Measurements from ENCODE around the gene SPACDR.
"Not testable (repeated sequence)": the region's sequence is repeated elsewhere in the genome, so short reads cannot be mapped to it uniquely, and the experiment has no call there.

SPACDR gene

GRCh38 chr7:100444311-100445278 is 19.5 kb downstream of the SPACDR start:
- TF ChIP-seq, protein P1, sequence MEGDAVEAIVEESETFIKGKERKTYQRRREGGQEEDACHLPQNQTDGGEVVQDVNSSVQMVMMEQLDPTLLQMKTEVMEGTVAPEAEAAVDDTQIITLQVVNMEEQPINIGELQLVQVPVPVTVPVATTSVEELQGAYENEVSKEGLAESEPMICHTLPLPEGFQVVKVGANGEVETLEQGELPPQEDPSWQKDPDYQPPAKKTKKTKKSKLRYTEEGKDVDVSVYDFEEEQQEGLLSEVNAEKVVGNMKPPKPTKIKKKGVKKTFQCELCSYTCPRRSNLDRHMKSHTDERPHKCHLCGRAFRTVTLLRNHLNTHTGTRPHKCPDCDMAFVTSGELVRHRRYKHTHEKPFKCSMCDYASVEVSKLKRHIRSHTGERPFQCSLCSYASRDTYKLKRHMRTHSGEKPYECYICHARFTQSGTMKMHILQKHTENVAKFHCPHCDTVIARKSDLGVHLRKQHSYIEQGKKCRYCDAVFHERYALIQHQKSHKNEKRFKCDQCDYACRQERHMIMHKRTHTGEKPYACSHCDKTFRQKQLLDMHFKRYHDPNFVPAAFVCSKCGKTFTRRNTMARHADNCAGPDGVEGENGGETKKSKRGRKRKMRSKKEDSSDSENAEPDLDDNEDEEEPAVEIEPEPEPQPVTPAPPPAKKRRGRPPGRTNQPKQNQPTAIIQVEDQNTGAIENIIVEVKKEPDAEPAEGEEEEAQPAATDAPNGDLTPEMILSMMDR (IDR thresholded peaks at IDR 0.05; ENCODE audit: borderline replicate concordance, insufficient read depth, low read depth, low read length), result no peak
- H3K4me3 ChIP-seq (ENCODE audit: low read depth, low read length), result no peak overlapping the region

DNA sequence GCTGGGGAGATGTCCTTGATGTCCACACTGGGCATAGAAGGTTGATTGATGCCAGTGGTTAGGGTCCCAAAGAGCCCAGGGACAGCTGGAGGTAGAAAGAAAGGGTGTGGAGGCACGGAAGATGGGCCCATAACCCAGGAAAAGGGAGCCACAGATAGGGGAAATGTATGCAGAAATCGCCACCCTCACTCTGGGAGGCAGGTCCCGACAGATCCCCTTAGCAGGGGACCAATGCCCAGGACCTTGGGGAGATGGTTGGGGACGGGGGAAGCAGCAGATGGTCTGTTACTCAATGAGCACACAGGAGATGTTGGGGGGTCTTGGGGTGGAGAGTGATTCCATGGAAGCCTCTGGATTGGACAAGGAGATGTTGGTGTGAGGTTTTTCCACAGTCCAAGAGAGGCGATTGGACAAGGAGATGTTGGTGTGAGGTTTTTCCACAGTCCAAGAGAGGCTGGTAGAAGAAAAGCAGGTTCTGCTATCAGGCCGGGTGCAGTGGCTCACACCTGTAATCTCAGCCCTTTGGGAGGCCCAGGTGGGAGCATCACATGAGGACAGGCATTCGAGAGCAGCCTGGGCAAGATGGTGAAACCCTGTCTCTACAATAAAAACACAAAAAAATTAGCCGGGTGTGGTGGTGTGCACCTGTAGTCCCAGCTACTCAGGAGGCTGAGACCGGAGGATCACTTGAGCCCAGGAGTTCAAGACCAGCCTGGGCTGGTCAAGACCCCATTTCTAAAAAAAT is 20.8 kb downstream of the SPACDR start:
- no peak overlapping the region for H3K4me3 ChIP-seq (ENCODE audit: low read depth, low read length)
- TF ChIP-seq, protein P1 (IDR thresholded peaks at IDR 0.05; ENCODE audit: borderline replicate concordance, insufficient read depth, low read depth, low read length), result no peak

DNA sequence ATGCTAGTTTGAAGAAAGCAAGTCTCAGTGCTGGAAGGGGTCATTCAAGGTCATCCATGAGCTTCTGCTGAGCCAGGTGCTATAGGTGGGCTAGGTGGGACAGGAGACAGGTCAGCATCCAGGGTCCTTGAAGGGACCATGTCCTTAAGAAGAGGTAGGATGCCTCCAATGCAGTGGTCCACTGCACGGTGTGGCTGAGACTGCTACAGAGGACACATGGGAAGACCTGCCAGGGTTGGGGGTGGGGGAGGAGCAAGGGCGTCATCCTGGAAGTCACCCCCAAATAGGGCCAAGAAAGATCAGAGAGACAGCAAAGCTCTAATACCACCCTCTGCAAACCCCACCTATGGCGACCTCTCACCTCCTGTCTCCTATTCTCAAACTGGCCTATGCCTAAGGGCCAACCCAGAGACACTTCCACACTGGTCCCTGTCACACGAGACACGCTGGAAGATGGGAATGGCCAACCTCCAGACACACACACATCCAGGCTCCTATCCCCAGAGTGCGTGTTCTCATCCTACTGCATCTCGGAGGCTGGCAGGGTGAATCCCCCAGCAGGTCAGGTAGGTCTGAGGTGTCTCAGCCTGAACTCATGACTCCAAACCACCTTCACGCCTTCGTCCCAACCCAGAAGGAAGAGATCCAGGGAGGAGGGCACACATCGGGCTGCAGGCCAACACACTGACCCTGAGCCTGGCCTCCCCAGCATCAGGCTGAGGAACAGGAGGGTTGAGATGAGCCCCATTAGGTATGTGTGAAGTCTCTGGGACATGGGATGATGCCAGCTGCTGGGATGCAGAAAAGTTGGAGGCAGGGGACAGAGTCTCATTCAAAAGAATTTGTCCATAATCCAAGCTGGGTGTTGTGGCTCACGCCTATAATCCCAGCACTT is 22.2 kb downstream of the SPACDR start:
- no peak overlapping the region for H3K4me3 ChIP-seq (ENCODE audit: low read depth, low read length)
- TF ChIP-seq, protein P1 (IDR thresholded peaks at IDR 0.05; ENCODE audit: borderline replicate concordance, insufficient read depth, low read depth, low read length), result no peak

GRCh38 chr7:100439244-100439643 is 24.8 kb downstream of the SPACDR start:
- H3K4me3 ChIP-seq (ENCODE audit: low read depth, low read length), result not testable (repeated sequence)

DNA sequence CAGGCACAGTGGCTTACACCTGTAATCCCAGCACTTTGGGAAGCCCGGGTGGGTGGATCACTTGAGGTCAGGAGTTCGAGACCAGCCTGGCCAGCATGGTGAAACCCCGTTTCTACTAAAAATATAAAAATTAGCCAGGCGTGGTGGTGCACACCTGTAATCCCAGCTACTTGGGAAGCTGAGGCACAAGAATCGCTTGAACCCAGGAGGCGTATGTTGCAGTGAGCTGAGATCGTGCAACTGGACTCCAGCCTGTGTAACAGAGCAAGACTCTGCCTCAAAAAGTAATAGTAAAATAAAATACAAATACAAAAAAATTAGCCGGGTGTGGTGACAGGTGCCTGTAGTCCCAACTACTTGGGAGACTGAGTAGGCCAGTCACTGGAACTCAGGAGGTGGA is 25.3 kb downstream of the SPACDR start:
- H3K4me3 ChIP-seq (ENCODE audit: low read depth, low read length), result not testable (repeated sequence)

DNA sequence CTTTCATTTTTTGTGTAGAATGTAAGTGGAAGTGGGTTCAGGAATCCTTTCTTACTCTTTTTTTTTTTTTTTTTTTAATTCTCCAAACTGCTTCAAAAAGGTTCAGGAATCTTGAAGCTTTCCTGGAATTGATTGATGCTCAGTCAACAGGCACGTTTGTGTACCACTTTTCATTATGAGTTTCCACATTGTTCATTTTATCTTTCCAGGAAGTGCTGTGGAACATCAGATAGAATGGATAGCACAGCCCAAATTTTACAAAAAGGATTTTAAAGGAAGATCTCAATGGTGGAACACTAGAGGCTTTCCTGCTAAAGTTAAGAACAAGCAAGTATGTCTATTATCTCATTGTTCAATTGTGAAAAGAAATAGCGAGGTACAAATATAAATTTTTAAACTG is 25.9 kb downstream of the SPACDR start:
- no peak overlapping the region for H3K4me3 ChIP-seq (ENCODE audit: low read depth, low read length)
- TF ChIP-seq, protein P1 (IDR thresholded peaks at IDR 0.05; ENCODE audit: borderline replicate concordance, insufficient read depth, low read depth, low read length), result no peak

GRCh38 chr7:100437150-100438100 is 26.6 kb downstream of the SPACDR start:
- TF ChIP-seq, protein P1 (IDR thresholded peaks at IDR 0.05; ENCODE audit: borderline replicate concordance, insufficient read depth, low read depth, low read length), result no peak
- H3K4me3 ChIP-seq (ENCODE audit: low read depth, low read length), result no peak overlapping the region
